Stomach (tissue), 4 donors: ENCODE measurements around the gene MSI2.

Experiments
- CTCF ChIP-seq, 7 experiments: fragments of 450-650 bp in 4 of 7; fragments of 200-600 bp in 3 of 7; sonication (generic) in 3 of 7; IDR thresholded peaks; one replicate each; pipeline ENCODE4 v1.5.1; 2016 to 2019; ENCODE audit warnings: antibody characterized with exemption in 7 of 7, control low read depth in 2 of 7, mild to moderate bottlenecking in 1 of 7
- POLR2A ChIP-seq, 4 donors: fragments of 450-650 bp; IDR thresholded peaks; one replicate each; pipeline ENCODE4 v1.6.1; 2016; ENCODE audit warnings: antibody characterized with exemption in 4 of 4, control low read depth in 2 of 4, mild to moderate bottlenecking in 1 of 4, moderate library complexity in 1 of 4

GRCh38 chr17:57626520-57627210 lies 370.3 kb downstream of the MSI2 start:
- TF ChIP-seq CTCF (IDR thresholded peaks at IDR 0.05) (no peak), POLR2A (IDR thresholded peaks at IDR 0.05) (no peak)
